Central memory CD8-positive, alpha-beta T cell (primary cell): ENCODE results near the gene SERTAD4.

ENCODE experiments used
- ATAC-seq: fragments of 150-1000 bp; cut with Tn5 transposase; replicated peaks from 2 replicates; pipeline ENCODE4 v1.10.0; 2022; ENCODE audit warnings: mild to moderate bottlenecking, moderate FRiP score, moderate number of reproducible peaks; ENCODE audit not compliant: poor library complexity, severe bottlenecking; ENCODE audit errors: extremely low read depth
- DNase-seq, 2 donors: peaks; one replicate each; pipeline ENCODE4 v3.0.0; 2021; ENCODE audit warnings: low spot score in 2 of 2
- H3K27ac Mint-ChIP-seq: one replicate; pipeline ENCODE4 v1.8.0; 2022; ENCODE audit warnings: low read depth, mild to moderate bottlenecking, moderate library complexity, mixed read lengths
- H3K27me3 Mint-ChIP-seq: one replicate; pipeline ENCODE4 v1.8.0; 2022; ENCODE audit warnings: mixed read lengths
- H3K36me3 Mint-ChIP-seq: one replicate; pipeline ENCODE4 v1.8.0; 2022; ENCODE audit warnings: mild to moderate bottlenecking, moderate library complexity, mixed read lengths; ENCODE audit not compliant: insufficient read depth
- H3K4me1 Mint-ChIP-seq: one replicate; pipeline ENCODE4 v1.8.0; 2022; ENCODE audit warnings: mixed read lengths
- H3K4me3 Mint-ChIP-seq: one replicate; pipeline ENCODE4 v1.8.0; 2022; ENCODE audit warnings: mild to moderate bottlenecking, moderate library complexity, mixed read lengths
- H3K9me3 Mint-ChIP-seq: one replicate; pipeline ENCODE4 v1.8.0; 2022; ENCODE audit warnings: mixed read lengths

Gene SERTAD4

DNA sequence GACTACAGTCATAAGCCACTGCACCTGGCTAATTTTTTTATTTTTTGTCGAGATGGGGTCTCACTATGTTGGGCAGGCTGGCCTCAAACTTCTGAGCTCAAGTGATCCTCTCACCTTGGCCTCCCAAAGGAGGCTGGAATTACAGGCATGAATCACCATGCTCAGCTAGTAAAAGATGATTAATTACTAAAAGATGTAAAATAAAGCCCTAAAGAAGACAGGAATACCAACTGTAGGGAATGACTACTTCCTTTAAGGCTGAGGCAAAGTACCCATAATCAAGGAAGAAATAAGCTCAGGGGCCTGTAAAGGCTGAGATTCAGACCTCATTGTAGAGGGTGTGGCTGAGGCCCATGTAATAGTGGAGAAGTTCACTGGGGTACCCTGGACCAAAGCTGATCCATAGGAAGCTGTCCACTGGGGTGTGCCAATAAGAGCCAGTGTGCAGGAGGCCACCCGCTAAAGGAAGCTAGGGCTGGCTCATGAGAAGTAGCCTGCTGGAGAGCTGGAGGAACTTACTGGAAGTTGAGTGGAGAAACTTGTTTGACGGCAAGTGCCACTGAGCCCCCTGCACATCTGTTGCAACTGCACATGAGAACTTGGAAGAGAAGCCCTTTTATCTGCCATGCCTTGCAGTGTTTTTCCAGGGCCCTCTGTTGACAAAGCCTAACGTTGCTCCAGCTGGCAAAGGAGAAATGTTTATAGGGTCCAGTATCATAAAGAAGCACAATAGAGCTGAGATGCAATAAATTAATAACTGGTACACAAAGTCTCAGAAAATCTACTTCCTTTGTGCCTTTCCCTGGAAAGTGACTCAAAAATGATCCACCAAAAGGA, 17.8 kb upstream of the SERTAD4 start:
- H3K4me3 Mint-ChIP-seq: no peak overlapping the region
- no peaks in the 10 kb centered on the region for H3K4me1 Mint-ChIP-seq
- H3K27ac Mint-ChIP-seq: no peak overlapping the region
- no peaks in the 10 kb centered on the region for H3K9me3 Mint-ChIP-seq
- DNase-seq: no peak
- no peaks in the 10 kb centered on the region for H3K36me3 Mint-ChIP-seq
- peaks cover 57% of the 10 kb centered on the region for H3K27me3 Mint-ChIP-seq
- ATAC-seq: no peak

DNA sequence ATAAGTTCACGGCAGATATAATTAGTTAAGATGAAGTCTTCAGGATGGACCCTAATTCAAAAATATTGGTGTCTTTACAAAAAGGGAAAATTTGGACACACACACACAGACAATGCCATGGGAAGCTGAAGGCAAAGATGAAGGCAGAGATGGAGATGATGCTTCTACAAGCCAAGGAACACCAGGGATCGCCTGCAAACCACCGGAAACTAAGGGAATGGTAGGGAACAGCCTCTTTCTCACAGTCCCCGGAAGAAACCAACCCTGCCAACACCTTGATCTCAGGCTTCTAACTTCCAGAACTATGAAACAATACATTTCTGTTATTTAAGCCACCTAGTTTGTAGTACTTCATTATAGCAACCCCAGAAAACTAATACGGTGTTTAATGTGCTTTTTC, 15.1 kb upstream of the SERTAD4 start:
- Mint-ChIP-seq H3K36me3 (no peaks in the 10 kb centered on the region), H3K27ac (no peak overlapping the region), H3K4me3 (no peak overlapping the region), H3K9me3 (no peaks in the 10 kb centered on the region), H3K27me3 (peaks cover 62% of the 10 kb centered on the region), H3K4me1 (no peaks in the 10 kb centered on the region)
- no peak for ATAC-seq
- DNase-seq: no peak

DNA sequence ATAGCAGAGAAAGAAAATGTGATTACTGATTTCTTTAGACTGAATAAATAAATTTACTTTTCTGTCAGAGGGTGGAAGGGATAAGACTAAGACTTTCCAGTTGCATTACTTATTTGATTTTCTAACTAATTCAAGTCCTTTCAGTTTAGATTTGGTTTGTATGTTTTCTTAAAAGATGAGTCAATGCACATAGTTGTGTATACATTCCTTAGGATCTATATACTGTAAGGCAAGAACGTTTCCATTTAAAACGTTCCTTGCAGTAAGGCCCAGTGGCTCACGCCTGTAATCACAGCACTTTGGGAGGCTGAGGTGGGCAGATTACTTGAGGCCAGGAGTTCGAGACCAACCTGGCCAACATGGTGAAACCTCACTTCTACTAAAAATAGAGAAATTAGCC, 14.5 kb upstream of the SERTAD4 start:
- H3K4me1 Mint-ChIP-seq: no peaks in the 10 kb centered on the region
- H3K27ac Mint-ChIP-seq: no peak overlapping the region
- H3K9me3 Mint-ChIP-seq: no peaks in the 10 kb centered on the region
- DNase-seq (no peak), ATAC-seq (no peak)
- no peaks in the 10 kb centered on the region for H3K36me3 Mint-ChIP-seq
- H3K4me3 Mint-ChIP-seq: no peak overlapping the region
- H3K27me3 Mint-ChIP-seq: peaks cover 61% of the 10 kb centered on the region

DNA sequence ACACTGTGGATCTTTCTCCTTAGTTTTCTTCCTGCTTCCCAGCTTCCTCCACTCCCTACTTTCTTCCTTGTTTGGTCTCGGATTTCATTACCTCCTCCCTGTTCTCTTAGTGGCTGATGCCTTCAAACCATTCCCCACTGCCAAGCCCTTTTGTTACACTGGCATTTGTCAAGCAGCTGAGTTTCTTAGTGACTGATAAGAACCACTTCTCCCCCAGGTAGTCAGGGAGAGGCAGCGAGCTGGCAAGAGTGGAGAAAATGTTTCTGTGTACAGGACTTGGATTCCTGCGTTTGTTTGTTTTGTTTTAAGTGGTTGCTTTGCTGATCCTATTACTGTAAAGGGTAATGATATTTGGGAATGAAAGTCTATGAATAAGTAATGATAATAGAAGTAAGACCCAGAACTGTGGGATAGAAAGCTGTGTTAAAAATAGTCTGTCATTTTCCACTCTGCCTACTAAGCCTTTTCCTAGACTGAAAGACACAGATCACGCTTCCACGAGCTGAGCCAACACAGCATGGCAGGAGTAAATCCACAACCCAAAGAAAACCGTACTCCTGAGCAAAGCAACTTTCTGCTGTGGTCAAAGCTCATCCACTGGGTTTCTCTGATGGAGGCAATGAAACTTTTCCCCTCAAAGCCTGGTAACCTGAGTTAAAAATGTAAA, 10.1 kb upstream of the SERTAD4 start:
- ATAC-seq (no peak), DNase-seq (no peak)
- Mint-ChIP-seq H3K4me3 (no peak overlapping the region), H3K27me3 (peaks cover 40% of the 10 kb centered on the region), H3K27ac (no peak overlapping the region), H3K9me3 (no peaks in the 10 kb centered on the region), H3K36me3 (no peaks in the 10 kb centered on the region), H3K4me1 (no peaks in the 10 kb centered on the region)

DNA sequence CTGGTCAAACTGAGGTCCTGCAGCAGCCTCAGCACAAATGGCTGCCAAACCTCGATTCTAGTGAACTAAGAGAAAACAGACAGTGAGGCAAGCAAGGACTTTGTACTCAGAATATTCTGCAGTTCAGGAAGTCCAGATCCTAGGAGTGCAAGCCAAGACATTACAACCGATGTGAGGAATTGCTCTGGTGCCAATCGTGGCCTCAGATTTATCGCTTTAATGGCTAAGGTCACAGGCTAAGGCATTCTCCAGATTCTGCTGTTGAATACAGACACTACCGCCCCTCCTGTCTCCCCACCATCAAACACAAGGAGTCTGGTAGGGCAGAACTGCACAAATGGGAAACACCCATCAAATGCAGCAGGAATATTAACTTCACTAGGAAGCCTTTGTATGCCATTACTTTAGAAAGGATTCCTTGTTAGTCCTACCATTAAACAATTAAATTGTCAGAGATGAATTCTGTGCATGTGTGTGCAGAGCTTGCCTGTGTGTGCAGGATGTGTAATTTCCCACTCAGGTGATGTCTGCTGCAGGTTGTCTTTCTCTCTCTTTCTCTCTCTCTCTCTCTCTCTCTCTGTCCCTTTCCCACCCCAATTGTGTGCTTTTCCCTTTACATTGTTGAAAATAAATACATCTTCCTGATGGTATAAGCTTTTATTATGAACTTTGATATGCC, 9.2 kb upstream of the SERTAD4 start:
- Mint-ChIP-seq H3K27me3 (peaks cover 36% of the 10 kb centered on the region), H3K4me1 (no peaks in the 10 kb centered on the region), H3K36me3 (no peaks in the 10 kb centered on the region), H3K27ac (no peak overlapping the region), H3K4me3 (no peak overlapping the region), H3K9me3 (no peaks in the 10 kb centered on the region)
- ATAC-seq: no peak
- DNase-seq: no peak

DNA sequence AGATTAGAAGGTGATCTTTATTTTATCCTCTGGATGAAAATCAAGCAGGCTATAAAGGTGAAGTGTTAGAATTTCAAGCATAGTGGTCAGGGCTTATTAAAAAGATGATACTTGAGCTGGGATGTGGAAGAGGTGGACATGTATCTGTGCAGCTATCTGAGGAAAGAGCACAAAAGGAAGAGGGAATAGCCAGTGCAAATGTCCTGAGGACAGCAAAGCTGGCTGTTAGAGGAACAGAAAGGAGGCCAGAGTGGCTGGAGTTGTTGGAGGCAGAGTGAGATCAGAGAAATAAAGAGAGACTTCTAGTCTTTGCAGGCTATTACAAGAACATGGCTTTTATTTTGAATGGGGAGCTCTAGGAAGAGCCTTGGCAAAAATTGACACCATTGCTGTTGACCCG, 4.4 kb upstream of the SERTAD4 start:
- Mint-ChIP-seq H3K4me1 (peaks cover 6% of the 10 kb centered on the region), H3K27me3 (peaks cover 35% of the 10 kb centered on the region)
- DNase-seq: no peak

DNA sequence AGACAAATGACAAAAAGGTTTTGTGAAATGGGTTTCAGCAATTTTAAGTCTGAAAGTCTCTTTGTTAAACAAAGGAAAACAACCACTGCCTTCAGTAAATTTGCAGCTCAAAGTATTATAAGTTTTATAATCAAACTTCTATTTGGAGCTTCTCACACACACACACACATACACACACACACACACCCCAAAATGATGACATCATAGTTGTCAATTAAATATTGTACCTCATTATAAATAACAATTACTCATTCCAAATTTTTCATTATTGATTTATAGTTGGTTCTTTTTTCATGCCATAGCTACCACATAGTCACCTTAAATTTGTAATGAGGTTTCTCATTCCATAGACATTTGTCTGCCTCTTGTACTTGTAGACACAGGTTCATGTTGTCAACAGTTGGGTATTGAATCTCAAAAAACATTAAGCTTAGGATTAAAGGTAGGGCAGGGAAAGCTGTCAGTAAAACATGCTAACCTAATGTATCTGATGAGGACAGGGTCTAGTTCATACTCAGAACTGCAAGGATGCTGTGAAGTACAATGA, 2.4 kb upstream of the SERTAD4 start:
- no peak for DNase-seq
- Mint-ChIP-seq H3K9me3 (no peaks in the 10 kb centered on the region), H3K27me3 (peaks cover 35% of the 10 kb centered on the region), H3K4me1 (peaks cover 6% of the 10 kb centered on the region), H3K36me3 (no peaks in the 10 kb centered on the region), H3K4me3 (no peak overlapping the region), H3K27ac (no peak overlapping the region)
- no peak for ATAC-seq

More for the DNA sequence above, 4.4 kb upstream of the SERTAD4 start:
- Mint-ChIP-seq H3K4me3 (no peak overlapping the region), H3K9me3 (no peaks in the 10 kb centered on the region), H3K27ac (no peak overlapping the region), H3K36me3 (no peaks in the 10 kb centered on the region)
- ATAC-seq: no peak

DNA sequence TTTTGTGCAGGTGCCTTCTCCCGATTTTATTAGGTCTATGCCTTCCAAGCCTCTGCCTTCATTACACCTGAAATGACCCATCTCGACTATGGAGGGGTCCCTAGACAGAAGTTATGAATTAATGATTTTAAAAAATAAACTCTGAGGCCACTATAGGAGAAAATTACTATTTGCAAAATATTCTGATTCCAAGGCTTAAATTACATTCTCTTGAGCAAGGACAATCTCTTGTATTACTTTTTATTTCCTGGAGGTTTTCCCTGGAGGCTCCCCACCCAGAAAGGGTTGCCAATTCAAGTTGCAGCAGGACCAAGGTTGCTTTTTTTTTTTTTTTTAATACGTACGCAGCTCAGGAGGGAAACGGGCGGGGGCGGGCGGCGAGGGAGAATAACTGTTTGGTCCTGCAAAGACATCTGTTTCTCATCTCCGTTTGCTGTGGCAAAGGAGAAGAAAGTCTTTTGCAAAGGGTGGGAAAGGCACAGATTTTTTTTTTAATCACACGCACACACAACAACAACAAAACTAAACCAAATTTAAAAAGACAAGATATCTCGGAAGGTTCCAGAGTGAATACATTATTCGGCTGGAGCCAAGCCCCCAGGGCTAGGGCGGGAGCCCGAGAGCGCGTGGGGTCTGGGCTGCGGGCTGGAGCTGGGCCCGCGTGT, 618 bp upstream of the SERTAD4 start:
- Mint-ChIP-seq H3K4me3 (peak overlapping the region; percentile 67), H3K36me3 (no peaks in the 10 kb centered on the region), H3K4me1 (peaks cover 6% of the 10 kb centered on the region), H3K9me3 (no peaks in the 10 kb centered on the region), H3K27ac (no peak overlapping the region), H3K27me3 (peaks cover 50% of the 10 kb centered on the region)
- DNase-seq (no peak), ATAC-seq (no peak)

DNA sequence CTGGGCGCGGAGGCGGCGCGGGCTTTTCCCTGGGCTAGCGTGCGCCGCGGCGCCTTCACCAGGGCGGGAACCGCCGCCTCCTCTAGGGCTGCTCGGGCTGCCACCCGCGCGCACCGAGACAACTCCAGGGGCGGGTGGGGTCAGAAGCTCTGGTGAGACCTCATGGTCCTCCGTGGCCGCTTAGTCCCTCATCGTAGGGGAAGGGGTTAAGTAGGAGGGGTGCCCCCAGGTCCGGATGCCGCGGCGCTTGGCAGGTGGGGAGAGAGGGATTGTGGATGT, 559 bp downstream of the SERTAD4 start:
- H3K4me1 Mint-ChIP-seq: peaks cover 6% of the 10 kb centered on the region
- DNase-seq (no peak), ATAC-seq (no peak)
- peaks cover 60% of the 10 kb centered on the region for H3K27me3 Mint-ChIP-seq
- no peaks in the 10 kb centered on the region for H3K36me3 Mint-ChIP-seq
- H3K27ac Mint-ChIP-seq: no peak overlapping the region
- H3K4me3 Mint-ChIP-seq: peak overlapping the region; percentile 42
- H3K9me3 Mint-ChIP-seq: no peaks in the 10 kb centered on the region

DNA sequence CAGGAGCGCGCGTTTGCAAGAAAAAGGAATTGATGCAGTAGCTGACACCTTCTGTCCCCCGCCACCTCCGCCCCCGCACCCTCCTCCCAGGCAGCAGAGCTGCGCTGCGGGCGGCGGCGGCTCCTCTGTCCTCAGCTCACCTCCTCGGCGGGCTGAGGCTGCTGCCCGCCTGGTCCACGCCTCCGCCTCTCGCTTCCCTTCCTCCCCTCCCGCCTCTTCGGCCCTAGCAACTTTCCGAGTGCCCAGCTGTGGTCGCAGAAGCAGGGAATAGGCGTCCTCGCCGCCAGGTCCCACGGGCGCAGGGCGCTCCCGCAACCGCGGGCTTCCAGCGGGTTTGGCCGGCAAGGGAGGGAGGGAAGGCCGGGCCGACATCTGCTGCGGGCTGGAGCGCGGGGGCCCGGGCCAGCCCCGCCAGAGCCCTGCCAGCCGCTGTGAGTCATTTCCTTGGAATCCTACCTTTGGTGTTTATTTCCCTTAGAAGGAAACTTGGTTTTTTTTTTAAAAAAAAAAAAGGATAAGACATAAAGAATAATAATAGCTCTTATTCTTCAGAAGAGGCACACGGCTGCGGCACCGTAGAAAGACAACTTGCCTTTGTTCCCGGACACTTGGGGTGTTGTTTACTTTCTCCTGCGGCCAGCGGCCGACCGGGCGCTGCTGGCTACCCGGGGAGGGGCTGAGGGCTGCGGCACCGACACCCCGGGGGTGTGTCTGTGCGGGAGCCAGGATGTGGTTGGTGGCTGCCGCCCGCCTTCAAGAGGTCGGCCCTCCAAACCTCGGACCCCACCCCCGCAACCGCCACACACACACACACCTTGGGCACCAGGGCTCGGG, 1.1 kb downstream of the SERTAD4 start:
- Mint-ChIP-seq H3K4me3 (peak overlapping the region; percentile 42), H3K36me3 (no peaks in the 10 kb centered on the region), H3K27me3 (peaks cover 60% of the 10 kb centered on the region), H3K9me3 (no peaks in the 10 kb centered on the region), H3K27ac (no peak overlapping the region), H3K4me1 (peaks cover 6% of the 10 kb centered on the region)
- no peak for ATAC-seq
- no peak for DNase-seq

DNA sequence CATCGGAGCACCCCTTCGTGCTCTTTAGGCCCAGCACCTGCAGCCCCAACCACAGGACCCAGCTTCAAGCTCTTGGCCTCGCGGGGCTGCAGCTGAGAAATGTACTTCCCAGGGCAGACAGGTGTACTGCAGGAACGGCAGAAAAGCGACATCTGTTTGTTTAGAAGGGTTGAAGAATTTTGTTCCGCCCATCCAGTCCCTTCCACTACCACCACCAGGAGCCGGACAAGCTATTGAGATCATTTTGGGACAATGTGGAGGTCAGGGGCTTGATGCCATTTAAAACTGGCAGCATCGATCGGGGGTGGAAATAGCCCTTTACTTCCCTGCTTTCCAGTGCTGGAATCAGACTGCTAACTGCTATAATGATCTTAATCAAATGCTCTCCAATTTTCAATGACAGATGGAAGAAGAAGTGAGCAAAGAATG, 1.7 kb downstream of the SERTAD4 start:
- DNase-seq (no peak), ATAC-seq (no peak)
- no peaks in the 10 kb centered on the region for H3K36me3 Mint-ChIP-seq
- H3K27me3 Mint-ChIP-seq: peaks cover 63% of the 10 kb centered on the region
- H3K9me3 Mint-ChIP-seq: no peaks in the 10 kb centered on the region
- H3K4me3 Mint-ChIP-seq: peak overlapping the region; percentile 42
- peaks cover 6% of the 10 kb centered on the region for H3K4me1 Mint-ChIP-seq
- no peak overlapping the region for H3K27ac Mint-ChIP-seq
